H1 (cell line): ENCODE results near the gene BFSP2. TPM values are rescaled to one million over a fixed set of nuclear protein-coding genes. Genes with fewer than 3 reads are reported as not detected.

ENCODE experiments used
- CTCF ChIA-PET: fragments of 300-600 bp; sonication (Branson Sonifier 250); formaldehyde crosslinking; loops from one replicate; lab custom pipeline; 2021; ENCODE audit not compliant: partially characterized antibody; lab: Charles Lee
- POLR2A ChIA-PET: fragments of 300-600 bp; sonication (Branson Sonifier 250); formaldehyde crosslinking; loops from one replicate; lab custom pipeline; 2021; ENCODE audit warnings: inconsistent platforms; ENCODE audit not compliant: partially characterized antibody; lab: Charles Lee
- DNase-seq, 2 experiments: peaks; one replicate each; pipeline versions ENCODE4 v3.0.0 to v3.0.0-alpha.2; 2010 to 2022; ENCODE audit warnings: low spot score in 2 of 2, low read depth in 1 of 2, mixed read lengths in 1 of 2
- FAIRE-seq: peaks from 2 replicates; lab custom pipeline; 2011; peaks lifted over from hg19 to GRCh38; lab: Jason Lieb, UNC
- H2AFZ ChIP-seq: 2 replicates; pipeline ENCODE4 v1.8.1; 2012; ENCODE audit warnings: low read length, inconsistent platforms
- H2AK5ac ChIP-seq: 2 replicates; pipeline ENCODE4 v1.6.1; 2013; ENCODE audit warnings: low read depth, low read length
- H2BK120ac ChIP-seq: replicated peaks from 2 replicates; pipeline ENCODE3; 2013; ENCODE audit warnings: low read depth, low read length, inconsistent platforms
- H2BK12ac ChIP-seq: 2 replicates; pipeline ENCODE4 v1.6.1; 2013; ENCODE audit warnings: low read depth, low read length
- H2BK15ac ChIP-seq: 2 replicates; pipeline ENCODE4 v1.6.1; 2013; ENCODE audit warnings: low read length
- H2BK20ac ChIP-seq: 2 replicates; pipeline ENCODE4 v1.6.1; 2013; ENCODE audit warnings: low read length
- H2BK5ac ChIP-seq: 2 replicates; pipeline ENCODE4 v1.6.1; 2013; ENCODE audit warnings: low read depth, low read length
- H3K14ac ChIP-seq: 2 replicates; pipeline ENCODE4 v1.6.1; 2013; ENCODE audit warnings: inconsistent platforms; ENCODE audit not compliant: insufficient read length
- H3K18ac ChIP-seq: 2 replicates; pipeline ENCODE4 v1.6.1; 2013; ENCODE audit warnings: low read length; ENCODE audit errors: extremely low read depth
- H3K23ac ChIP-seq: 2 replicates; pipeline ENCODE4 v1.6.1; 2013; ENCODE audit warnings: inconsistent platforms; ENCODE audit not compliant: insufficient read length
- H3K23me2 ChIP-seq: 2 replicates; pipeline ENCODE4 v1.6.1; 2013; ENCODE audit warnings: low read depth, low read length
- H3K27ac ChIP-seq: 2 replicates; pipeline ENCODE4 v1.6.1; 2011; ENCODE audit warnings: low read depth, low read length, inconsistent platforms
- H3K27me3 ChIP-seq, 4 experiments: replicated peaks in 1 of 4; 1 replicate in 1 of 4; 2 replicates in 3 of 4; pipeline versions ENCODE4 v1.6.1 to v1.8.1; 2011 to 2013; ENCODE audit warnings: low read length in 3 of 4, mild to moderate bottlenecking in 3 of 4, inconsistent platforms in 2 of 4, mixed read lengths in 2 of 4, moderate library complexity in 1 of 4; ENCODE audit not compliant: control insufficient read depth in 3 of 4, insufficient read depth in 3 of 4; ENCODE audit errors: extremely low read depth in 1 of 4
- H3K36me3 ChIP-seq, 4 experiments: 2 replicates each; pipeline versions ENCODE4 v1.6.1 to v1.8.1; 2011 to 2013; ENCODE audit warnings: mild to moderate bottlenecking in 4 of 4, low read length in 3 of 4, moderate library complexity in 2 of 4, control low read depth in 1 of 4, inconsistent platforms in 1 of 4; ENCODE audit not compliant: insufficient read depth in 4 of 4, control insufficient read depth in 2 of 4
- H3K4ac ChIP-seq: replicated peaks from 2 replicates; pipeline ENCODE3; 2013; ENCODE audit warnings: low read length, low read depth, mixed read lengths, inconsistent platforms; ENCODE audit not compliant: insufficient read length
- H3K4me1 ChIP-seq, 4 experiments: replicated peaks in 1 of 4; 1 replicate in 1 of 4; 2 replicates in 3 of 4; pipeline versions ENCODE4 v1.6.1 to v1.8.1; 2011 to 2013; ENCODE audit warnings: low read length in 3 of 4, inconsistent platforms in 2 of 4, mixed read lengths in 1 of 4; ENCODE audit not compliant: insufficient read depth in 4 of 4, control insufficient read depth in 3 of 4
- H3K4me2 ChIP-seq, 2 experiments: 2 replicates each; pipeline versions ENCODE4 v1.6.1 to v1.8.1; 2011 to 2013; ENCODE audit warnings: low read depth in 2 of 2, low read length in 2 of 2, control low read depth in 1 of 2, inconsistent platforms in 1 of 2, mild to moderate bottlenecking in 1 of 2; ENCODE audit not compliant: insufficient read depth in 1 of 2
- H3K4me3 ChIP-seq, 4 experiments: fragments of 200-600, 300-600 bp in 1 of 4; sonication (generic), shearing (Covaris generic), sonication (Bioruptor Twin) in 1 of 4; 2 replicates each; pipeline versions ENCODE4 v1.5.1 to v1.8.1; 2011 to 2016; ENCODE audit warnings: low read length in 4 of 4, low read depth in 3 of 4, control low read depth in 2 of 4, inconsistent platforms in 2 of 4, mild to moderate bottlenecking in 2 of 4, mixed read lengths in 1 of 4, moderate library complexity in 1 of 4; ENCODE audit not compliant: insufficient read depth in 2 of 4; ENCODE audit errors: extremely low read depth in 1 of 4
- H3K56ac ChIP-seq: replicated peaks from 2 replicates; pipeline ENCODE3; 2013; ENCODE audit warnings: low read depth, mild to moderate bottlenecking, mixed read lengths, low read length, inconsistent platforms; ENCODE audit not compliant: insufficient read length
- H3K79me1 ChIP-seq: 2 replicates; pipeline ENCODE4 v1.6.1; 2013; ENCODE audit warnings: low read depth, low read length, control low read depth
- H3K79me2 ChIP-seq, 2 experiments: 2 replicates each; pipeline versions ENCODE4 v1.6.1 to v1.8.1; 2012 to 2013; ENCODE audit warnings: low read length in 2 of 2, mild to moderate bottlenecking in 2 of 2, inconsistent platforms in 1 of 2; ENCODE audit not compliant: insufficient read depth in 2 of 2, control insufficient read depth in 1 of 2
- H3K9ac ChIP-seq, 4 experiments: replicated peaks in 1 of 4; 1 replicate in 1 of 4; 2 replicates in 3 of 4; pipeline versions ENCODE4 v1.6.1 to v1.8.1; 2011 to 2013; ENCODE audit warnings: low read depth in 3 of 4, low read length in 3 of 4, control low read depth in 2 of 4, mild to moderate bottlenecking in 2 of 4, moderate library complexity in 2 of 4, inconsistent platforms in 1 of 4; ENCODE audit errors: extremely low read depth in 1 of 4
- H3K9me3 ChIP-seq, 2 experiments: 2 replicates each; pipeline versions ENCODE4 v1.6.1 to v1.8.1; 2012 to 2013; ENCODE audit warnings: mild to moderate bottlenecking in 2 of 2, moderate library complexity in 2 of 2, control low read depth in 1 of 2, inconsistent platforms in 1 of 2, low read depth in 1 of 2, low read length in 1 of 2, mixed read lengths in 1 of 2; ENCODE audit not compliant: insufficient read depth in 2 of 2
- H4K20me1 ChIP-seq, 2 experiments: replicated peaks in 1 of 2; 2 replicates each; pipeline versions ENCODE3 to v1.8.1; 2011 to 2013; ENCODE audit warnings: inconsistent platforms in 2 of 2, low read length in 2 of 2, mild to moderate bottlenecking in 1 of 2; ENCODE audit not compliant: insufficient read depth in 2 of 2, control insufficient read depth in 1 of 2
- H4K5ac ChIP-seq: 2 replicates; pipeline ENCODE4 v1.6.1; 2013; ENCODE audit warnings: low read length, low read depth, mixed read lengths, inconsistent platforms; ENCODE audit not compliant: insufficient read length
- H4K8ac ChIP-seq: 2 replicates; pipeline ENCODE4 v1.8.0; 2013; ENCODE audit warnings: mild to moderate bottlenecking, moderate library complexity, low read length, inconsistent platforms; ENCODE audit not compliant: insufficient read depth; ENCODE audit errors: extremely low read depth
- H4K91ac ChIP-seq: replicated peaks from 2 replicates; pipeline ENCODE3; 2013; ENCODE audit warnings: low read length, mixed read lengths, inconsistent platforms; ENCODE audit not compliant: insufficient read length
- BRCA1 ChIP-seq: IDR thresholded peaks from 2 replicates; pipeline ENCODE4 v1.6.1; 2012; ENCODE audit warnings: low read depth, low read length, improper control_type of control experiment
- HDAC6 ChIP-seq: IDR thresholded peaks from one replicate; pipeline ENCODE4 v1.7.1; 2012; ENCODE audit warnings: low read depth, mild to moderate bottlenecking, inconsistent platforms, low read length, moderate library complexity
- JUN ChIP-seq: IDR thresholded peaks from 2 replicates; pipeline ENCODE4 v1.6.1; 2011; ENCODE audit warnings: low read depth, mild to moderate bottlenecking, improper control_type of control experiment, low read length
- KDM4A ChIP-seq: IDR thresholded peaks from one replicate; pipeline ENCODE4 v1.7.1; 2012; ENCODE audit warnings: low read depth, mild to moderate bottlenecking, moderate library complexity, low read length, inconsistent platforms; ENCODE audit not compliant: severe bottlenecking
- NRF1 ChIP-seq: IDR thresholded peaks from 2 replicates; pipeline ENCODE4 v1.6.1; 2011; ENCODE audit warnings: mild to moderate bottlenecking, low read depth, low read length, improper control_type of control experiment
- POU5F1 ChIP-seq: IDR thresholded peaks from 2 replicates; pipeline ENCODE4 v1.6.1; 2011; ENCODE audit warnings: low read depth, mild to moderate bottlenecking, low read length, moderate library complexity
- RXRA ChIP-seq: IDR thresholded peaks from 2 replicates; pipeline ENCODE4 v1.6.1; 2011; ENCODE audit warnings: low read depth, mild to moderate bottlenecking, low read length, moderate library complexity; ENCODE audit not compliant: insufficient read depth
- SIN3A ChIP-seq, 2 experiments: IDR thresholded peaks in 1 of 2; conservative IDR thresholded peaks in 1 of 2; 2 replicates each; pipeline ENCODE4 v1.6.1; 2011 to 2012; ENCODE audit warnings: low read length in 2 of 2, improper control_type of control experiment in 1 of 2, low read depth in 1 of 2, mild to moderate bottlenecking in 1 of 2
- SP1 ChIP-seq: IDR thresholded peaks from 2 replicates; pipeline ENCODE4 v1.6.1; 2011; ENCODE audit warnings: low read depth, low read length
- SP2 ChIP-seq: IDR thresholded peaks from 2 replicates; pipeline ENCODE4 v1.6.1; 2012; ENCODE audit warnings: mild to moderate bottlenecking, low read length, inconsistent platforms
- WGBS, 2 experiments: shearing (Covaris generic) in 1 of 2; methylation state at CpG; one replicate each; pipeline versions ENCODE4 v1.1.6 to v1.1.7; 2013 to 2015; ENCODE audit warnings: low lambda C conversion rate in 2 of 2, mixed read lengths in 2 of 2, inconsistent platforms in 1 of 2, low coverage in 1 of 2, missing lambda C conversion rate in 1 of 2; ENCODE audit not compliant: insufficient replicate concordance in 2 of 2, insufficient coverage in 1 of 2, insufficient read length in 1 of 2; ENCODE audit errors: extremely low coverage in 1 of 2, missing lambda C conversion rate in 1 of 2; 5-methylcytosine and 5-hydroxymethylcytosine counted together
- polyA plus RNA-seq, 7 experiments: library from polyadenylated mRNA; depleted of rRNA in 3 of 7; stranded (reverse) in 5 of 7; unstranded in 2 of 7; fragments of >200 nt in 5 of 7; fragments of 200-250 nt in 2 of 7; gene quantifications; 1 replicate in 5 of 7; 2 replicates in 1 of 7; 4 replicates in 1 of 7; pipeline versions ENCODE4 v1.2.1 to v1.2.3, GENCODE V29; 2011 to 2013; ENCODE audit warnings: missing spikeins in 2 of 7, mixed read lengths in 2 of 7
- total RNA-seq: library from RNA; stranded (reverse); fragmentation: NEBNext Ultra II Directional; extraction: Animal tissue kit (Norgen Biotek cat#: 25700); gene quantifications from 2 replicates; pipeline ENCODE4 v1.2.1, GENCODE V29; 2021

The BFSP2 gene
- total and polyA plus RNA-seq, 2 of the 8 experiments (the other 6 are each of a cell fraction or from before 2014, with no cell fraction given) = not detected

- no peak overlapping the region for H2BK15ac ChIP-seq
- H4K5ac ChIP-seq = no peak overlapping the region
- 48% methylated on average over 5 of the region's 5 CpGs; no CpG with 5 or more reads in 1 of the 2 experiments for WGBS, 2 experiments
- DNase-seq (no peak), FAIRE-seq (no peak)
- no peak overlapping the region for H4K91ac ChIP-seq
- H3K36me3 ChIP-seq = no peaks in the 10 kb centered on the region
- no peak overlapping the region for H3K18ac ChIP-seq
- no peak overlapping the region for H3K4ac ChIP-seq
- no peak overlapping the region for H3K9ac ChIP-seq
- H3K4me3 ChIP-seq = no peak overlapping the region
- no peaks in the 10 kb centered on the region for H3K9me3 ChIP-seq
- H2AK5ac ChIP-seq = no peak overlapping the region
- no peak overlapping the region for H3K27ac ChIP-seq
- H3K56ac ChIP-seq = no peak overlapping the region
- no peaks in the 10 kb centered on the region for H3K79me2 ChIP-seq
- no peak overlapping the region for H3K4me2 ChIP-seq
- H4K20me1 ChIP-seq = no peaks in the 10 kb centered on the region
- H2BK120ac ChIP-seq = no peak overlapping the region
- H3K23ac ChIP-seq = no peak overlapping the region
- H3K14ac ChIP-seq = no peak overlapping the region
- CTCF ChIA-PET = interaction anchor here (0.9 to 2.5 kb wide), 3 partner anchors 13 to 65 kb away, joined by 3 to 11 read pairs (median 4); no protein-coding TSS in a partner anchor
- no peaks in the 10 kb centered on the region for H3K23me2 ChIP-seq
- H4K8ac ChIP-seq = no peak overlapping the region
- no peak overlapping the region for H2BK5ac ChIP-seq
- no peak overlapping the region for H2BK12ac ChIP-seq
- H3K79me1 ChIP-seq = no peaks in the 10 kb centered on the region
- H3K4me1 ChIP-seq = no peaks in the 10 kb centered on the region
- H2AFZ ChIP-seq = no peak overlapping the region
- H3K27me3 ChIP-seq = no peaks in the 10 kb centered on the region
- POLR2A ChIA-PET = no interaction called here
- no peak overlapping the region for H2BK20ac ChIP-seq
- TF ChIP-seq SP1 (no peak), BRCA1 (no peak), POU5F1 (no peak), RXRA (no peak), JUN (no peak), SP2 (no peak), HDAC6 (no peak), SIN3A (conservative IDR thresholded peaks at IDR 0.05 in 1 of 2, IDR thresholded peaks at IDR 0.05 in 1 of 2; ENCODE audit: low read depth in 1 of 2, low read length in 2 of 2) (no peak), KDM4A (no peak), NRF1 (no peak)
Measured at GRCh38 chr3:133521946-133522345, 122.1 kb downstream of the BFSP2 start.
